HepG2 (cell line): Measurements from ENCODE around the gene PFN4. TPM values are rescaled to one million over a fixed set of nuclear protein-coding genes. Genes with fewer than 3 reads are reported as not detected.

Experiments
- BATF2 ChIP-seq: sonication (generic); formaldehyde crosslinking; IDR thresholded peaks from 2 replicates; pipeline ENCODE4 v1.8.0; 2022; ENCODE audit warnings: mild to moderate bottlenecking, missing genetic modification reagents, moderate library complexity
- GTF3A ChIP-seq: sonication (generic); formaldehyde crosslinking; conservative IDR thresholded peaks from 2 replicates; pipeline ENCODE4 v1.4.0; 2020; ENCODE audit warnings: mild to moderate bottlenecking, missing genetic modification reagents
- HCFC1 ChIP-seq: fragments of 150-350 bp; IDR thresholded peaks from 2 replicates; pipeline ENCODE4 v1.6.1; 2014; ENCODE audit warnings: low read depth, low read length
- HES4 ChIP-seq: sonication (generic); formaldehyde crosslinking; IDR thresholded peaks from 2 replicates; pipeline ENCODE4 v1.9.0; 2021; ENCODE audit warnings: mild to moderate bottlenecking, missing genetic modification reagents, borderline replicate concordance
- KDM3A ChIP-seq: IDR thresholded peaks from 2 replicates; pipeline ENCODE4 v1.6.1; 2018; ENCODE audit warnings: low read depth, missing compliant biosample characterization
- NFE2L2 ChIP-seq: fragments of 150-350 bp; IDR thresholded peaks from 2 replicates; pipeline ENCODE4 v1.6.1; 2014; ENCODE audit warnings: low read length
- REL ChIP-seq: sonication (generic); formaldehyde crosslinking; conservative IDR thresholded peaks from 2 replicates; pipeline ENCODE4 v1.8.0; 2022; ENCODE audit warnings: mild to moderate bottlenecking, missing genetic modification reagents, moderate library complexity
- SAP130 ChIP-seq: IDR thresholded peaks from 2 replicates; pipeline ENCODE4 v1.6.1; 2016; ENCODE audit warnings: low read depth
- SMAD9 ChIP-seq: sonication (generic); formaldehyde crosslinking; IDR thresholded peaks from 2 replicates; pipeline ENCODE4 v1.5.1; 2020; ENCODE audit warnings: mild to moderate bottlenecking, missing genetic modification reagents
- SRSF9 ChIP-seq: fragments of 200-400 bp; formaldehyde crosslinking; IDR thresholded peaks from 2 replicates; pipeline ENCODE4 v1.6.1; 2018; ENCODE audit warnings: borderline replicate concordance, mild to moderate bottlenecking, low read depth, low read length; ENCODE audit not compliant: insufficient read depth, poor library complexity, severe bottlenecking
- STAG1 ChIP-seq: sonication (generic); formaldehyde crosslinking; IDR thresholded peaks from 2 replicates; pipeline ENCODE4 v1.4.0; 2020; ENCODE audit warnings: missing genetic modification reagents
- TGIF2 ChIP-seq: IDR thresholded peaks from 2 replicates; pipeline ENCODE4 v1.6.1; 2016; ENCODE audit warnings: control low read depth, missing compliant biosample characterization
- ZBTB49 ChIP-seq: sonication (generic); formaldehyde crosslinking; IDR thresholded peaks from 2 replicates; pipeline ENCODE4 v1.4.0; 2020; ENCODE audit warnings: missing genetic modification reagents, borderline replicate concordance
- ZFY ChIP-seq: sonication (generic); formaldehyde crosslinking; IDR thresholded peaks from 2 replicates; pipeline ENCODE4 v1.4.0; 2020; ENCODE audit warnings: missing genetic modification reagents
- ZNF235 ChIP-seq: sonication (generic); formaldehyde crosslinking; IDR thresholded peaks from 2 replicates; pipeline ENCODE4 v1.8.1; 2023; ENCODE audit warnings: mild to moderate bottlenecking, missing genetic modification reagents, borderline replicate concordance
- ZNF326 ChIP-seq: sonication (generic); formaldehyde crosslinking; IDR thresholded peaks from 2 replicates; pipeline ENCODE4 v1.4.0; 2020; ENCODE audit warnings: missing genetic modification reagents, borderline replicate concordance
- ZNF567 ChIP-seq: sonication (generic); formaldehyde crosslinking; IDR thresholded peaks from 2 replicates; pipeline ENCODE4 v1.8.1; 2023; ENCODE audit warnings: mild to moderate bottlenecking, missing genetic modification reagents, borderline replicate concordance
- ZSCAN9 ChIP-seq: IDR thresholded peaks from 2 replicates; pipeline ENCODE4 v1.6.1; 2016; ENCODE audit warnings: borderline replicate concordance
- polyA plus RNA-seq, 8 experiments: library from polyadenylated mRNA; depleted of rRNA in 3 of 8; stranded (reverse) in 7 of 8; unstranded in 1 of 8; fragments of >200 nt; fragmentation: Illumina TruSeq in 4 of 8; extraction: Trizol in 4 of 8; gene quantifications; 2 replicates each; pipeline versions ENCODE4 v1.2.1 to v1.2.3, GENCODE V29; 2011 to 2016; ENCODE audit warnings: low read depth in 4 of 8, missing spikeins in 1 of 8, mixed read lengths in 1 of 8; ENCODE audit not compliant: insufficient read depth in 1 of 8
- total RNA-seq, 5 experiments: library from RNA; depleted of rRNA; stranded (reverse); fragments of >200 nt; fragmentation: Illumina TruSeq; extraction: Trizol; gene quantifications; 2 replicates each; pipeline ENCODE4 v1.2.3, GENCODE V29; 2016; ENCODE audit warnings: low read depth in 1 of 5
- TF ChIP-seq, protein P1 (sequence below), 2 experiments: sonication (generic) in 1 of 2; formaldehyde crosslinking in 1 of 2; IDR thresholded peaks; 2 replicates each; pipeline versions ENCODE4 v1.4.0 to v1.6.1; 2018 to 2020; ENCODE audit warnings: missing genetic modification reagents in 2 of 2, borderline replicate concordance in 1 of 2, low read depth in 1 of 2, mild to moderate bottlenecking in 1 of 2, missing biosample characterization in 1 of 2
- TF ChIP-seq, protein P2 (sequence below): sonication (generic); formaldehyde crosslinking; IDR thresholded peaks from 2 replicates; pipeline ENCODE4 v1.5.0; 2020; ENCODE audit warnings: mild to moderate bottlenecking, missing genetic modification reagents, moderate library complexity
- TF ChIP-seq, protein P3 (sequence below): sonication (generic); formaldehyde crosslinking; IDR thresholded peaks from 2 replicates; pipeline ENCODE4 v1.8.1; 2022; ENCODE audit warnings: mild to moderate bottlenecking, missing genetic modification reagents

PFN4 gene
- total and polyA plus RNA-seq, 2 of the 13 experiments (the other 11 are each of a cell fraction or from before 2014, with no cell fraction given), result 0.12 to 0.20 TPM

GRCh38 chr2:24083567-24084385 is 39.4 kb downstream of the PFN4 start (continued):
- TF ChIP-seq, protein P1, sequence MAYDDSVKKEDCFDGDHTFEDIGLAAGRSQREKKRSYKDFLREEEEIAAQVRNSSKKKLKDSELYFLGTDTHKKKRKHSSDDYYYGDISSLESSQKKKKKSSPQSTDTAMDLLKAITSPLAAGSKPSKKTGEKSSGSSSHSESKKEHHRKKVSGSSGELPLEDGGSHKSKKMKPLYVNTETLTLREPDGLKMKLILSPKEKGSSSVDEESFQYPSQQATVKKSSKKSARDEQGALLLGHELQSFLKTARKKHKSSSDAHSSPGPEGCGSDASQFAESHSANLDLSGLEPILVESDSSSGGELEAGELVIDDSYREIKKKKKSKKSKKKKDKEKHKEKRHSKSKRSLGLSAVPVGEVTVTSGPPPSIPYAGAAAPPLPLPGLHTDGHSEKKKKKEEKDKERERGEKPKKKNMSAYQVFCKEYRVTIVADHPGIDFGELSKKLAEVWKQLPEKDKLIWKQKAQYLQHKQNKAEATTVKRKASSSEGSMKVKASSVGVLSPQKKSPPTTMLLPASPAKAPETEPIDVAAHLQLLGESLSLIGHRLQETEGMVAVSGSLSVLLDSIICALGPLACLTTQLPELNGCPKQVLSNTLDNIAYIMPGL (CRISPR knock-in tag; IDR thresholded peaks at IDR 0.05; ENCODE audit: borderline replicate concordance in 1 of 2, low read depth in 1 of 2), result no peak
- TF ChIP-seq NFE2L2 (no peak), TGIF2 (CRISPR knock-in tag) (peak; percentile 81), HCFC1 (no peak), SAP130 (CRISPR knock-in tag) (peak; percentile 81), ZNF326 (no peak), KDM3A (CRISPR knock-in tag) (no peak), SMAD9 (CRISPR knock-in tag) (no peak; the same call in 1 of the 2 replicates), HES4 (peak; percentile 53; the same call in 1 of the 2 replicates), GTF3A (CRISPR knock-in tag) (0 out of 2 replicates have a peak, but pooled peaks have one; percentile 10), ZBTB49 (CRISPR knock-in tag) (no peak), SRSF9 (no peak), ZFY (CRISPR knock-in tag) (no peak), ZNF567 (peak; percentile 94), STAG1 (peak; percentile 39; the same call in 1 of the 2 replicates), BATF2 (CRISPR knock-in tag) (peak; percentile 84; the same call in 1 of the 2 replicates), REL (CRISPR knock-in tag) (peak; percentile 77; the same call in 1 of the 2 replicates), ZNF235 (no peak), ZSCAN9 (CRISPR knock-in tag) (peak; percentile 79; the same call in 1 of the 2 replicates)
- TF ChIP-seq, protein P2, sequence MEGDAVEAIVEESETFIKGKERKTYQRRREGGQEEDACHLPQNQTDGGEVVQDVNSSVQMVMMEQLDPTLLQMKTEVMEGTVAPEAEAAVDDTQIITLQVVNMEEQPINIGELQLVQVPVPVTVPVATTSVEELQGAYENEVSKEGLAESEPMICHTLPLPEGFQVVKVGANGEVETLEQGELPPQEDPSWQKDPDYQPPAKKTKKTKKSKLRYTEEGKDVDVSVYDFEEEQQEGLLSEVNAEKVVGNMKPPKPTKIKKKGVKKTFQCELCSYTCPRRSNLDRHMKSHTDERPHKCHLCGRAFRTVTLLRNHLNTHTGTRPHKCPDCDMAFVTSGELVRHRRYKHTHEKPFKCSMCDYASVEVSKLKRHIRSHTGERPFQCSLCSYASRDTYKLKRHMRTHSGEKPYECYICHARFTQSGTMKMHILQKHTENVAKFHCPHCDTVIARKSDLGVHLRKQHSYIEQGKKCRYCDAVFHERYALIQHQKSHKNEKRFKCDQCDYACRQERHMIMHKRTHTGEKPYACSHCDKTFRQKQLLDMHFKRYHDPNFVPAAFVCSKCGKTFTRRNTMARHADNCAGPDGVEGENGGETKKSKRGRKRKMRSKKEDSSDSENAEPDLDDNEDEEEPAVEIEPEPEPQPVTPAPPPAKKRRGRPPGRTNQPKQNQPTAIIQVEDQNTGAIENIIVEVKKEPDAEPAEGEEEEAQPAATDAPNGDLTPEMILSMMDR (CRISPR knock-in tag), result no peak
- TF ChIP-seq, protein P3, sequence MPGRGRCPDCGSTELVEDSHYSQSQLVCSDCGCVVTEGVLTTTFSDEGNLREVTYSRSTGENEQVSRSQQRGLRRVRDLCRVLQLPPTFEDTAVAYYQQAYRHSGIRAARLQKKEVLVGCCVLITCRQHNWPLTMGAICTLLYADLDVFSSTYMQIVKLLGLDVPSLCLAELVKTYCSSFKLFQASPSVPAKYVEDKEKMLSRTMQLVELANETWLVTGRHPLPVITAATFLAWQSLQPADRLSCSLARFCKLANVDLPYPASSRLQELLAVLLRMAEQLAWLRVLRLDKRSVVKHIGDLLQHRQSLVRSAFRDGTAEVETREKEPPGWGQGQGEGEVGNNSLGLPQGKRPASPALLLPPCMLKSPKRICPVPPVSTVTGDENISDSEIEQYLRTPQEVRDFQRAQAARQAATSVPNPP (CRISPR knock-in tag), result no peak
